Prostate gland (tissue), 2 donors: ENCODE data around the gene CHTF8. TPM values are rescaled to one million over a fixed set of nuclear protein-coding genes. Genes with fewer than 3 reads are reported as not detected.

Experiments
- DNase-seq: peaks from one replicate; pipeline ENCODE4 v3.0.0-alpha.2; 2019; ENCODE audit warnings: low spot score
- H3K27ac ChIP-seq, 2 donors: fragments of 200-600 bp; sonication (generic); 2 replicates each; pipeline ENCODE4 v1.5.1; 2017 to 2019
- H3K27me3 ChIP-seq: fragments of 200-600 bp; sonication (generic); replicated peaks from 2 replicates; pipeline ENCODE4 v1.5.1; 2019; ENCODE audit not compliant: insufficient read depth
- H3K36me3 ChIP-seq, 2 donors: fragments of 200-600 bp; sonication (generic); 1 replicate in 1 of 2; 2 replicates in 1 of 2; pipeline versions ENCODE4 v1.5.1 to v1.8.1; 2017 to 2019
- H3K4me1 ChIP-seq: fragments of 200-600 bp; sonication (generic); replicated peaks from 2 replicates; pipeline ENCODE4 v1.5.1; 2019
- H3K4me3 ChIP-seq, 2 donors: fragments of 200-600 bp; sonication (generic); 2 replicates each; pipeline ENCODE4 v1.5.1; 2017 to 2019
- H3K9me3 ChIP-seq: fragments of 200-600 bp; sonication (generic); 2 replicates; pipeline ENCODE4 v1.5.1; 2017
- POLR2A ChIP-seq: fragments of 450-650 bp; IDR thresholded peaks from one replicate; pipeline ENCODE4 v1.6.1; 2016; ENCODE audit warnings: antibody characterized with exemption, mild to moderate bottlenecking
- POLR2AphosphoS5 ChIP-seq: sonication (generic); formaldehyde crosslinking; IDR thresholded peaks from one replicate; pipeline ENCODE4 v1.6.1; 2017; ENCODE audit warnings: antibody characterized with exemption
- whole genome bisulfite sequencing: methylation state at CpG from one replicate; pipeline ENCODE4 v1.1.5; 2018; 5-methylcytosine and 5-hydroxymethylcytosine counted together
- intact Hi-C: fragments of 100-400 bp; cut with DNase I; formaldehyde crosslinking; loops from one replicate; pipeline ENCODE4 v1.14.2; 2022
- total RNA-seq, 2 donors: library from RNA; depleted of rRNA; stranded (reverse); fragments of >200 nt; gene quantifications; one replicate each; pipeline ENCODE4 v1.1.0, GENCODE V29; 2016
- TF ChIP-seq, protein P1 (sequence below), 4 experiments: fragments of 200-600 bp in 2 of 4; fragments of 450-650 bp in 2 of 4; sonication (generic) in 2 of 4; IDR thresholded peaks; 1 replicate in 3 of 4; 2 replicates in 1 of 4; pipeline ENCODE4 v1.5.1; 2016 to 2019; ENCODE audit warnings: antibody characterized with exemption in 4 of 4, mild to moderate bottlenecking in 2 of 4, moderate library complexity in 2 of 4

Gene CHTF8
- total RNA-seq, 2 donors from 2014 or later = 124 to 171 TPM

DNA sequence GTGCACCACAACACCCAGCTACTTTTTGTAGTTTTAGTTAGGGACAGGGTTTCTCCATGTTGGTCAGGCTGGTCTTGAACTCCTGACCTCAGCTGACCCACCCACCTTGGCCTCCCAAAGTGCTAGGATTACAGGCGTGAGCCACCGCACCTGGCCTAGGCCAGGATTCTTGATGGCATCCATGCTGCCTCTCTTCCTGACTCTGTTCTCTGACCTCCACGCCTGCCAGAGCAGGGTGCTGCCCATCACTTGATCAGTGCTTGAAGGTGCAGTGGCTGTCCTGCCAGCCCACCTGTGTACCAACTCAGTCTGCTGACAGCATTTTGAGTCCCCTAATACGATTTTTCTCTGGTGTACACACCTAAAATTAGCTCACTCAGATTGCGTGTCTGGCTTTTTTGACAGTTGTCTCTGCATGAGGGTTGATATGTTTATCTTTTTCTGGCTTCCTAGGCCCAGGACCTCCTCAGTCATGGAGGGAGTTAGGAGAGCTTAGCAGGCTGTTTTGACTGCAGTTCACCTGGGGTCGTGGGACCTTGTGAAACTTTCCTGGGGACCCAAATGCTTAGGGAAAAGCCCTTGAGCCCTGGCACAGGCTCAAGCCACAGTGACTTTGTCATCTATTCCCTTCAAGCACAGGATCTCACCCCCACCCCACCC, 21.0 kb downstream of the CHTF8 start:
- TF ChIP-seq POLR2A = no peak
- no peak for TF ChIP-seq POLR2AphosphoS5
- TF ChIP-seq, protein P1, sequence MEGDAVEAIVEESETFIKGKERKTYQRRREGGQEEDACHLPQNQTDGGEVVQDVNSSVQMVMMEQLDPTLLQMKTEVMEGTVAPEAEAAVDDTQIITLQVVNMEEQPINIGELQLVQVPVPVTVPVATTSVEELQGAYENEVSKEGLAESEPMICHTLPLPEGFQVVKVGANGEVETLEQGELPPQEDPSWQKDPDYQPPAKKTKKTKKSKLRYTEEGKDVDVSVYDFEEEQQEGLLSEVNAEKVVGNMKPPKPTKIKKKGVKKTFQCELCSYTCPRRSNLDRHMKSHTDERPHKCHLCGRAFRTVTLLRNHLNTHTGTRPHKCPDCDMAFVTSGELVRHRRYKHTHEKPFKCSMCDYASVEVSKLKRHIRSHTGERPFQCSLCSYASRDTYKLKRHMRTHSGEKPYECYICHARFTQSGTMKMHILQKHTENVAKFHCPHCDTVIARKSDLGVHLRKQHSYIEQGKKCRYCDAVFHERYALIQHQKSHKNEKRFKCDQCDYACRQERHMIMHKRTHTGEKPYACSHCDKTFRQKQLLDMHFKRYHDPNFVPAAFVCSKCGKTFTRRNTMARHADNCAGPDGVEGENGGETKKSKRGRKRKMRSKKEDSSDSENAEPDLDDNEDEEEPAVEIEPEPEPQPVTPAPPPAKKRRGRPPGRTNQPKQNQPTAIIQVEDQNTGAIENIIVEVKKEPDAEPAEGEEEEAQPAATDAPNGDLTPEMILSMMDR (IDR thresholded peaks at IDR 0.05) = no peak
- intact Hi-C loops = no loop called here
- DNase-seq = no peak
- H3K36me3 ChIP-seq = no peaks in the 10 kb centered on the region
- peaks cover 15% of the 10 kb centered on the region for H3K4me1 ChIP-seq
- H3K4me3 ChIP-seq = no peak overlapping the region
- 81% methylated on average over 6 of the region's 6 CpGs for WGBS
- no peaks in the 10 kb centered on the region for H3K9me3 ChIP-seq
- no peaks in the 10 kb centered on the region for H3K27me3 ChIP-seq
- H3K27ac ChIP-seq = no peak overlapping the region

- H3K27ac ChIP-seq = no peak overlapping the region
- H3K4me3 ChIP-seq = no peak overlapping the region
- peaks cover 15% of the 10 kb centered on the region for H3K4me1 ChIP-seq
- TF ChIP-seq POLR2AphosphoS5 = no peak
- TF ChIP-seq, protein P1 (IDR thresholded peaks at IDR 0.05) = no peak
- no peak for TF ChIP-seq POLR2A
- H3K36me3 ChIP-seq = no peaks in the 10 kb centered on the region
- intact Hi-C loops = no loop called here
- WGBS = 95% methylated on average over 7 of the region's 7 CpGs
- no peaks in the 10 kb centered on the region for H3K27me3 ChIP-seq
- no peaks in the 10 kb centered on the region for H3K9me3 ChIP-seq
- no peak for DNase-seq
Measured at GRCh38 chr16:69110406-69110805, 22.0 kb downstream of the CHTF8 start.

DNA sequence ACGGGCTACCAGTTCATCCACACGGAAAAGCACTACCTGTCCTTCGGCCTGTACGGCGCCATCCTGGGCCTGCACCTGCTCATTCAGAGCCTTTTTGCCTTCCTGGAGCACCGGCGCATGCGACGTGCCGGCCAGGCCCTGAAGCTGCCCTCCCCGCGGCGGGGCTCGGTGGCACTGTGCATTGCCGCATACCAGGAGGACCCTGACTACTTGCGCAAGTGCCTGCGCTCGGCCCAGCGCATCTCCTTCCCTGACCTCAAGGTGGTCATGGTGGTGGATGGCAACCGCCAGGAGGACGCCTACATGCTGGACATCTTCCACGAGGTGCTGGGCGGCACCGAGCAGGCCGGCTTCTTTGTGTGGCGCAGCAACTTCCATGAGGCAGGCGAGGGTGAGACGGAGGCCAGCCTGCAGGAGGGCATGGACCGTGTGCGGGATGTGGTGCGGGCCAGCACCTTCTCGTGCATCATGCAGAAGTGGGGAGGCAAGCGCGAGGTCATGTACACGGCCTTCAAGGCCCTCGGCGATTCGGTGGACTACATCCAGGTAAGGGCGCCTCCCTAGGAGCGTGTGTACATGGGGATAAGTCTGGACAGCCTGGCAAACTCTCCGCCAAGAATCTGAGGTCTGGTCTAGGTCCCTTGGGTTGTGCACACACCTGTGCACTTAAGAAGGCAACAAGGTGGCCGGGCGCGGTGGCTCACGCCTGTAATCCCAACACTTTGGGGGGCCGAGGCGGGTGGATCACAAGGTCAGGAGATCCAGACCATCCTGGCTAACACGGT, 22.7 kb downstream of the CHTF8 start:
- no peaks in the 10 kb centered on the region for H3K27me3 ChIP-seq
- intact Hi-C loops = loop anchor here (5.0 kb wide), 2 partner anchors 172 to 262 kb away; no protein-coding TSS in a partner anchor
- TF ChIP-seq POLR2A (no peak), POLR2AphosphoS5 (no peak)
- H3K4me1 ChIP-seq = peaks cover 15% of the 10 kb centered on the region
- no peak overlapping the region for H3K4me3 ChIP-seq
- 94% methylated on average over 46 of the region's 48 CpGs for WGBS
- no peak overlapping the region for H3K27ac ChIP-seq
- H3K36me3 ChIP-seq = no peaks in the 10 kb centered on the region
- H3K9me3 ChIP-seq = no peaks in the 10 kb centered on the region
- DNase-seq = no peak

- no peak for TF ChIP-seq POLR2AphosphoS5
- TF ChIP-seq POLR2A = no peak
- TF ChIP-seq, protein P1 (IDR thresholded peaks at IDR 0.05) = no peak
- Histone ChIP-seq H3K4me3 (no peak overlapping the region), H3K27me3 (no peaks in the 10 kb centered on the region), H3K27ac (no peak overlapping the region), H3K4me1 (peaks cover 15% of the 10 kb centered on the region), H3K9me3 (no peaks in the 10 kb centered on the region), H3K36me3 (no peaks in the 10 kb centered on the region)
- no peak for DNase-seq
- WGBS = 91% methylated on average over 4 of the region's 4 CpGs
- intact Hi-C loops = loop anchor here (5.0 kb wide), 2 partner anchors 172 to 262 kb away; no protein-coding TSS in a partner anchor
Measured at GRCh38 chr16:69108905-69109252, 23.5 kb downstream of the CHTF8 start.

- DNase-seq = no peak
- Histone ChIP-seq H3K9me3 (no peaks in the 10 kb centered on the region), H3K27ac (no peak overlapping the region), H3K36me3 (no peaks in the 10 kb centered on the region), H3K27me3 (no peaks in the 10 kb centered on the region), H3K4me3 (no peak overlapping the region), H3K4me1 (peaks cover 15% of the 10 kb centered on the region)
- TF ChIP-seq, protein P1 (IDR thresholded peaks at IDR 0.05) = no peak
- TF ChIP-seq POLR2AphosphoS5 (no peak), POLR2A (no peak)
- 46% methylated on average over 9 of the region's 9 CpGs for WGBS
- intact Hi-C loops = loop anchor here (5.0 kb wide), 2 partner anchors 171 to 261 kb away; no protein-coding TSS in a partner anchor
Measured at GRCh38 chr16:69108064-69108904, 24.1 kb downstream of the CHTF8 start.
